Chondrocyte (in vitro differentiated cells): ENCODE measurements around the gene JAG2. TPM values are rescaled to one million over a fixed set of nuclear protein-coding genes. Genes with fewer than 3 reads are reported as not detected.

ENCODE experiments used
- DNase-seq: peaks from one replicate; pipeline ENCODE4 v3.0.0; 2021; ENCODE audit warnings: mixed read lengths, low spot score
- H3K27ac Mint-ChIP-seq: one replicate; pipeline ENCODE4 v1.8.0; 2021; ENCODE audit warnings: mild to moderate bottlenecking, moderate library complexity, mixed read lengths; ENCODE audit not compliant: unreplicated experiment
- H3K27me3 Mint-ChIP-seq: 2 replicates; pipeline ENCODE4 v1.8.0; 2021; ENCODE audit warnings: low read depth, mixed read lengths
- H3K36me3 Mint-ChIP-seq: 2 replicates; pipeline ENCODE4 v1.8.0; 2021; ENCODE audit warnings: low read depth, mixed read lengths
- H3K4me1 Mint-ChIP-seq: 2 replicates; pipeline ENCODE4 v1.8.0; 2021; ENCODE audit warnings: low read depth, mild to moderate bottlenecking, mixed read lengths
- H3K4me3 Mint-ChIP-seq: one replicate; pipeline ENCODE4 v1.8.0; 2021; ENCODE audit warnings: mild to moderate bottlenecking, moderate library complexity, mixed read lengths; ENCODE audit not compliant: unreplicated experiment
- H3K9me3 Mint-ChIP-seq: 2 replicates; pipeline ENCODE4 v1.8.0; 2021; ENCODE audit warnings: low read depth, mixed read lengths
- total RNA-seq: library from RNA; stranded (reverse); gene quantifications from 3 replicates; pipeline ENCODE4 v1.2.1, GENCODE V29; 2021
- TF ChIP-seq, protein P1 (sequence below): fragments of 200-600 bp; sonication (generic); IDR thresholded peaks from 2 replicates; pipeline ENCODE4 v1.5.0; 2021; ENCODE audit warnings: antibody characterized with exemption, mild to moderate bottlenecking, moderate library complexity

JAG2 gene
- total RNA-seq, 1 donor from 2014 or later, result 18.2 TPM

DNA sequence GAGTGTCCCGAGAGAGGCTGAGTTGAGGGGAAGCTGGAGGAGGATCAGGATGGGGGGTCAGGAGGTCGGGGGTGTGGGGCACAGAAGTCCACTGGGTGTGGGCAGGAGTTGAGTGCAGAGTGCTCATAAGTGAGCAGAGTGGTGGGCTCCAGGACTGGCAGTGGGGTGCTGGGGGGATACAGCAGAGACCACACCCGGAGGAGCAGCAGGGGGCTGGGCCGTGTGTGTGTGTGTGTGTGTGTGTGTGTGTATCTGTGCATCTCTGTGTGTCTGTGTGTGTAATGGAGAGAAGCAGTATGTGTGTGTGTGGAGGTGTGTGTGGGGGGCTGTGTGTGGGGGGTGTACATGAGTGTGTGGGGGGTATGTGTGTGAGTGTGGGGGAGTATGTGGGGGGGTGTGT, 17.4 kb upstream of the JAG2 start:
- Mint-ChIP-seq H3K4me1 (no peaks in the 10 kb centered on the region), H3K27me3 (peaks cover 6% of the 10 kb centered on the region), H3K4me3 (no peak overlapping the region), H3K9me3 (peaks cover 4% of the 10 kb centered on the region), H3K27ac (no peak overlapping the region), H3K36me3 (no peaks in the 10 kb centered on the region)
- TF ChIP-seq, protein P1, sequence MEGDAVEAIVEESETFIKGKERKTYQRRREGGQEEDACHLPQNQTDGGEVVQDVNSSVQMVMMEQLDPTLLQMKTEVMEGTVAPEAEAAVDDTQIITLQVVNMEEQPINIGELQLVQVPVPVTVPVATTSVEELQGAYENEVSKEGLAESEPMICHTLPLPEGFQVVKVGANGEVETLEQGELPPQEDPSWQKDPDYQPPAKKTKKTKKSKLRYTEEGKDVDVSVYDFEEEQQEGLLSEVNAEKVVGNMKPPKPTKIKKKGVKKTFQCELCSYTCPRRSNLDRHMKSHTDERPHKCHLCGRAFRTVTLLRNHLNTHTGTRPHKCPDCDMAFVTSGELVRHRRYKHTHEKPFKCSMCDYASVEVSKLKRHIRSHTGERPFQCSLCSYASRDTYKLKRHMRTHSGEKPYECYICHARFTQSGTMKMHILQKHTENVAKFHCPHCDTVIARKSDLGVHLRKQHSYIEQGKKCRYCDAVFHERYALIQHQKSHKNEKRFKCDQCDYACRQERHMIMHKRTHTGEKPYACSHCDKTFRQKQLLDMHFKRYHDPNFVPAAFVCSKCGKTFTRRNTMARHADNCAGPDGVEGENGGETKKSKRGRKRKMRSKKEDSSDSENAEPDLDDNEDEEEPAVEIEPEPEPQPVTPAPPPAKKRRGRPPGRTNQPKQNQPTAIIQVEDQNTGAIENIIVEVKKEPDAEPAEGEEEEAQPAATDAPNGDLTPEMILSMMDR, result no peak
- DNase-seq, result no peak

DNA sequence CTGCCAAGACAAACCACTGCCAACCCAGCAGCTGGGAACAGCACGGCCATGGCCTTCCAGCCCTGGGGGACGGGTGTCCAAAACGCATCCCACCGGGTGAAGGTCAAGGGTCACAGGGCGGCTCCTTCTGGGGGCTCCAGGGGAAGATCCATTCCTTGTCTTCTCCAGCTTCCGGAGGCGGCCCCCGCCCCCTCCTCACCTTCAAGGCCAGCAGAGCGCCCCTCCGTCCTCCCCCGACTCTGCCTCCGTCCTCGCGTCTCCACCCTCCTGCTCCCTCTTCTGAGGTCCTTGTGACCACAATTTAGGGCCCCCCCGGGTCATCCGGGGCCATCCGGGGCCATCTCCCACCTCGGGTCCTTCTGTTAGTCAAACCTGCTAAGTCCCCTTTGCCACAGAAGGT, 16.4 kb upstream of the JAG2 start:
- Mint-ChIP-seq H3K27ac (no peak overlapping the region), H3K27me3 (peaks cover 6% of the 10 kb centered on the region), H3K36me3 (no peaks in the 10 kb centered on the region), H3K9me3 (peaks cover 4% of the 10 kb centered on the region), H3K4me3 (no peak overlapping the region), H3K4me1 (peaks cover 6% of the 10 kb centered on the region)
- TF ChIP-seq, protein P1, result no peak
- no peak for DNase-seq

DNA sequence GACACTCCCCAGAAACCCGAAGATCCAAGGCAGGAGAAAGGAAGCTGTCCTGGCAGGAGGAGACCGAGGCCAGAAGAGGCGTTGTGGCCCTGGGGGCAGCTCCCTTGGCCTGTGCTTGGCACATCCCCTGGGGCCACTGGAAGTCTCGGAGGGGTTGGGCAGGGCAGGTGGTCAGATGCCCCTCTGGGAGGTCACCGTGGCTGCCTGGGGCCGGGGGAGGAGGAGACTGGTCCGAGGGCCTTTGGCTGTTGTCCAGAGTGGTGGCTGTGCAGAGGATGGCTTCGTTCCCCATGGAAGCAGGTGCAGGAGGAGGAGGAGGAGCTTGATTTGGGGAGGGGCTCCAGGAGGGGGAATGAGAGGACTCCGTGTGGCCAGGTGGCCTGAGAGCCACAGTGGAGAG, 15.9 kb upstream of the JAG2 start:
- H3K4me3 Mint-ChIP-seq, result no peak overlapping the region
- no peak overlapping the region for H3K27ac Mint-ChIP-seq
- no peak for DNase-seq
- TF ChIP-seq, protein P1, result no peak
- peaks cover 9% of the 10 kb centered on the region for H3K4me1 Mint-ChIP-seq
- peaks cover 4% of the 10 kb centered on the region for H3K27me3 Mint-ChIP-seq
- peaks cover 4% of the 10 kb centered on the region for H3K9me3 Mint-ChIP-seq
- H3K36me3 Mint-ChIP-seq, result no peaks in the 10 kb centered on the region

DNA sequence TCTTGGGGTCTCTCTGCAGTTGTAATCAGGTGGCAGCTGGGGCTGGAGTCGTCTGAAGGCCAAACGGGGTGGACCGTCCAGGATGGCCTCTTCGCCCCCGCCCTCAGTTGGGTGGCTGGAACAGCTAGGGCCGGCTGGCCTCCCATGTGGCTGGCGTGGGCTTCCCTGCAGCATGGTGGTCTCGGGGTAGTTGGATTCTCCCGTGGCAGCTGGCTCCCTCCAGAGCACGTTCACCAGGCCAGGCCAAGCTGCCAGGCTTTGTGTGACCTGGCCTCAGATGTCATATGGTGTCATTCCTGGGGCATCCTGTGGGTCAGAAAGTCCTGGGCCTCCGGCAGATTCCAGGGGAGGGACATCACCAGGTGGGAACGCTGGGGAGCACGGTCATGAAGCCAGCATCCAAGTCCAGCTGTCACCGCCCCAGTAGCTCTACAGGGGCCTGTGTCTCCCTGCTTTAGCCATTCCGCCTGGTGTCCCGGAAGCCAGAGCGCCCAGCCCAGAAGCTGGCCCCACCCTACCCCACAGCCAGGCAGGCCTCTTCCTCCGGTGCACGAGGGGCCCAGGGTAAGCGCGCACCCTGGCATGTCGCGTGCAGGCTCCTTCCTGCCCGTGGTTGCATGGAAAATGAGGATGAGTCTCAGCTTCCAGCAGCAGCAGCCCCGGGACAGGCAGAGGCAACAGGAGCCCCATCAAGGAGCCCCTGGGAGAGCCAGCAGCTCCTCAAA, 13.9 kb upstream of the JAG2 start:
- H3K36me3 Mint-ChIP-seq, result no peaks in the 10 kb centered on the region
- H3K4me3 Mint-ChIP-seq, result peak overlapping the region; percentile 54
- TF ChIP-seq, protein P1, result no peak
- no peaks in the 10 kb centered on the region for H3K27me3 Mint-ChIP-seq
- H3K9me3 Mint-ChIP-seq, result no peaks in the 10 kb centered on the region
- no peak for DNase-seq
- peaks cover 9% of the 10 kb centered on the region for H3K4me1 Mint-ChIP-seq
- H3K27ac Mint-ChIP-seq, result no peak overlapping the region

DNA sequence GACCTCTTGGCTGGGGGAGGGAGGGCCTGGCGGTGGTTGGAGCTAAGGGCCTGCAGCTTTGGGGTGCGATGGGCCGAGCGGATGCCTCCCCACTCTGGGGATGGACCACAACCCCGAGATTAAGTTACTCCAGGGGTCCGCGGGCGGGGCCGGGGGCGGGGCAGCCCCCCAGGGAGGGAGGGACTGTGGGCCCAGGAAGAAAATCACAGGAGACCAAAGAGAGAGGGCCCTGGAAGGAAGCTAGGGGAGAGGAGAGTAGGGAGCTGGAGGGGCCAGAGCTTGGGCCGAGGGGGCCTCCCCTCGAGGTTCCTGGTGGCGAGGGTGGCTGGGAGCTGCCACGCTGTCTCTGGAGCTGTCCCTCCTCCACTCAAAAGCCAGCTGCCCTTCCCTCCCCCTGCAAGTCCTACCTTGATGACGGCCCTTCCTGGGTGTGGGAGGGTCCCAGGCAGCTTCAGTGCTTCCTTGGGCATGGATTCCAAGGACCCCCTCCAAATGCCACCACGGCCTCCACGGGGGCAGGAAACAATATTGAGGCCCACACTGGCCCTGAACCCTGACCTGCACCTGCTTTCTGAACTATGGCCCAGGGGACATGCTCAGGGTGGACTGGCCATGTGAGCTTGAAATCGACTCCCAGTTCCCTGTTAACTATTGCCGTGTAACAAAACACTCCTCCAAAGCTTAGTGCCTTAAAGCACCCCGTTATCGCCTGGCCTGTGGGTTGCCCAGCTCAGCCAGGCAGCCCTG, 13.1 kb upstream of the JAG2 start:
- H3K4me1 Mint-ChIP-seq, result peaks cover 9% of the 10 kb centered on the region
- H3K27ac Mint-ChIP-seq, result no peak overlapping the region
- no peaks in the 10 kb centered on the region for H3K36me3 Mint-ChIP-seq
- TF ChIP-seq, protein P1, result no peak
- no peak for DNase-seq
- no peaks in the 10 kb centered on the region for H3K9me3 Mint-ChIP-seq
- no peaks in the 10 kb centered on the region for H3K27me3 Mint-ChIP-seq
- H3K4me3 Mint-ChIP-seq, result peak overlapping the region; percentile 54
